AG04450 (cell line): Measurements from ENCODE around the gene SPEF2. TPM values are rescaled to one million over a fixed set of nuclear protein-coding genes. Genes with fewer than 3 reads are reported as not detected.

Experiments used
- CTCF ChIA-PET: fragments of 300-600, 350-600 bp; formaldehyde crosslinking; extraction: SDS; loops from one replicate; lab custom pipeline; 2022; ENCODE audit warnings: antibody characterized with exemption, inconsistent platforms; lab: Charles Lee
- POLR2A ChIA-PET: fragments of 350-600 bp; formaldehyde crosslinking; extraction: SDS; loops from one replicate; lab custom pipeline; 2021; ENCODE audit warnings: antibody characterized with exemption, inconsistent platforms; lab: Yijun Ruan, JAX
- DNase-seq: peaks from one replicate; pipeline ENCODE4 v3.0.0-alpha.2; 2011; ENCODE audit warnings: low read depth, low spot score
- H3K27ac ChIP-seq: one replicate; pipeline ENCODE4 v1.5.1; 2012; ENCODE audit warnings: low read depth, low read length, control low read depth
- H3K27me3 ChIP-seq: one replicate; pipeline ENCODE4 v1.6.0; 2012; ENCODE audit warnings: low read length; ENCODE audit not compliant: control insufficient read depth, insufficient read depth
- H3K4me3 ChIP-seq: 2 replicates; pipeline ENCODE4 v1.5.1; 2011; ENCODE audit warnings: mild to moderate bottlenecking, low read depth, low read length, control low read depth
- H3K9me3 ChIP-seq: 2 replicates; pipeline ENCODE4 v1.5.1; 2012; ENCODE audit warnings: low read length; ENCODE audit not compliant: control insufficient read depth, insufficient read depth
- CTCF ChIP-seq: IDR thresholded peaks from 2 replicates; pipeline ENCODE4 v1.5.1; 2011; ENCODE audit warnings: low read depth, low read length, control low read depth, inconsistent platforms
- polyA plus RNA-seq: library from polyadenylated mRNA; depleted of rRNA; stranded (reverse); fragments of >200 nt; gene quantifications from 2 replicates; pipeline ENCODE4 v1.2.3, GENCODE V29; 2011

SPEF2 gene
- polyA plus RNA-seq, 1 experiment, result 4.2 TPM

DNA sequence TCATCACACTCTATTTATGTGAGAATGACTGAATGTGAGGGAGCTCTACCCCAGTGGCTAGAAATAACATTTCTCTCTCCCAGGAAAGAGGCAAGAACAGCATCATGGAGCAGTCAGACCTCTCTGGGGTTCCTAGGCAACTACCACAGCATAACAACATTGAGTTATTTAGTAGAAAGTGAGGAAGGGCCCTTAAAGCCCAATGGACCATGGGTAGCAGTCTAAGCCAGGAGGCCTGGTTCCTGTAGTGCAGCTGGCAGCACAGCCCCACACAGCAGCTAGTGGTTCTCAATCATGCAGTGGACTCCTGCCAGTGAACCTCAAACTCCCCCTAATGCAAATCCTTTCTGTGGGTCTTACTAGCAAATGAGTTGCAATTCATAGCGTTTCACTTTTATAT, 55.3 kb downstream of the SPEF2 start:
- no peak overlapping the region for H3K4me3 ChIP-seq
- CTCF ChIA-PET, result interaction anchor here (1.2 kb wide), 1 partner anchor 23 kb away, joined by 3 read pairs; no protein-coding TSS in a partner anchor
- no peak overlapping the region for H3K27ac ChIP-seq
- no peaks in the 10 kb centered on the region for H3K27me3 ChIP-seq
- TF ChIP-seq CTCF, result no peak
- POLR2A ChIA-PET, result no interaction called here
- DNase-seq, result no peak
- no peaks in the 10 kb centered on the region for H3K9me3 ChIP-seq

DNA sequence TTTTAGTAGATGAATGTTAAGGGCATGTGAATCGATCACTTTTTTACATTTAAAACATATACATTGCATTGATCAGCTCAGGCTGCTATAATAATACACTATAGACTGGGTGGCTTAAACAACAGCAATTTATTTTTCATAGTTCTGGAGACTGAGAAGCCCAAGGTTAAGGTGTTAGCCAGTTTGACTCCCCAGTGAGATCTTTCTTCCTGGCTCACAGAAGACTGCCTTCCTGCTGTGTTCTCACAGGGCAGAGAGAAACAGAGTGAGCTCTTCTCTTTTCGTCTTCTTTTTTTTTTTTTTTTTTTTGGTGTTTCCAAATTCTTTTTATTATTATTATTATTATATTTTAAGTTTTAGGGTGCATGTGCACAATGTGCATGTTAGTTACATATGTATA, 56.4 kb downstream of the SPEF2 start:
- H3K9me3 ChIP-seq, result no peaks in the 10 kb centered on the region
- TF ChIP-seq CTCF, result no peak
- ChIA-PET CTCF (no interaction called here), POLR2A (no interaction called here)
- H3K27me3 ChIP-seq, result no peaks in the 10 kb centered on the region
- DNase-seq, result no peak
- H3K27ac ChIP-seq, result no peak overlapping the region
- no peak overlapping the region for H3K4me3 ChIP-seq

DNA sequence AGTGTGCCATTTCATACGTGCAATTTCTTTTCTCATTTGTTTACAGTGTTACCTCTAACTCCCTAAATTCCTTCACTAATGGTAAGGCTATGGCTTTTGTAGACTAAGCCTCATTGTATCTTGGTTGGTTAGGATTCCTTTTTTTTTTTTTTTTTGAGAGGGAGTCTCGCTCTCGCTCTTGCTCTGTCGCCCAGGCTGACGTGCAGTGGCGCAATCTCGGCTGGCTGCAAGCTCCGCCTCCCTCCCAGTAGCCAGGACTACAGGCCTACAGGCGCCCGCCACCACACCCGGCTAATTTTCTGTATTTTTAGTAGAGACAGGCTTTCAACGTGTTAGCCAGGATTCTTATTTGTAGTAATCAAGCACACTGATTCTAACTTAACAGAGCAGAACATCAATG, 57.7 kb downstream of the SPEF2 start:
- Histone ChIP-seq H3K27me3 (no peaks in the 10 kb centered on the region), H3K9me3 (no peaks in the 10 kb centered on the region), H3K4me3 (no peak overlapping the region), H3K27ac (no peak overlapping the region)
- ChIA-PET CTCF (interaction anchor here (0.6 kb wide), 1 partner anchor 251 kb away, joined by 3 read pairs; no protein-coding TSS in a partner anchor), POLR2A (no interaction called here)
- no peak for TF ChIP-seq CTCF
- DNase-seq, result no peak

DNA sequence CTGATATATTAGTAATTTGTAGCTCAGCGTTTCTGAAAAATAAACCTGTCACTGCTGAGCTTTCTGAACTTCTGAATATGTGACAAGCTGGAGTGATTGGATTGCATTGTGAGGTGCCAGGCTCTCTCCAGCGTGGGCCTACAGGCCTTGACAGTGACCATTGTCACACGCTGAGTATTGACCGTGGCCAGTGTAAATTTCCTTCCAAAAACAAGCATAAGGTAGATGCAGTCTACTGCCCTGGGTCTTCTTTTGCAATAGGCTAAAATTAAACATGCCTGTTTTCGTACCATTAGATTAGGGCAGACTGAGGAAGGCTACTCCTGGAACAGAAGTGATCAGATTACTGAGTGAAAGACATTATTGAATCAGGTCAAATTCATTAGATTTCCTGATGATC, 60.2 kb downstream of the SPEF2 start:
- no peak for TF ChIP-seq CTCF
- no peak overlapping the region for H3K4me3 ChIP-seq
- ChIA-PET POLR2A (no interaction called here), CTCF (no interaction called here)
- no peaks in the 10 kb centered on the region for H3K9me3 ChIP-seq
- H3K27me3 ChIP-seq, result no peaks in the 10 kb centered on the region
- DNase-seq, result no peak
- H3K27ac ChIP-seq, result no peak overlapping the region

DNA sequence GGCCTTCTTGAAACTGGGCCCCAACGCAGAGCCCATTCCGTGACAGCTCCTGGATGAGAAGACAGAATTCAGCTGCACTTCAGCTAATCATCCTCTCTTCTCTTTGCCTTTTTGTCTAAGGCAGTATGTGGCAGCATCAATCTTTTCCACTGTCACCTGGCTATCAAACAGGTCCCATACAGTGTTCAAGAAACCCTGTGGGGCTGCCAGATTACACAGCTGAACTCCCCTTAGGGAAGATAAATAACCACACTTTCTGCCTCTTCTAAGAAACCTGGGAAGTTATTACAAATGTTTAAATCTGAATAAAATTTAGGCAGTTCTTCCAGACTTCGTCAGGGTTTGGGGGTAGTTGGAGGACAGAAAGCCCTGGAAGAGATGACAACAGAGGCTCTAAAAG, 61.0 kb downstream of the SPEF2 start:
- Histone ChIP-seq H3K9me3 (no peaks in the 10 kb centered on the region), H3K27ac (no peak overlapping the region), H3K4me3 (no peak overlapping the region), H3K27me3 (no peaks in the 10 kb centered on the region)
- POLR2A ChIA-PET, result no interaction called here
- no peak for TF ChIP-seq CTCF
- CTCF ChIA-PET, result no interaction called here
- no peak for DNase-seq
